ENCODE data around the gene SPTSSA. TPM values are rescaled to one million over a fixed set of nuclear protein-coding genes. Genes with fewer than 3 reads are reported as not detected.
"Not testable (repeated sequence)": the region's sequence is repeated elsewhere in the genome, so short reads cannot be mapped to it uniquely, and the experiment has no call there.

SPTSSA gene
- total RNA-seq, 4 donors from 2014 or later = 14.7 to 28.9 (median 22.3) TPM

DNA sequence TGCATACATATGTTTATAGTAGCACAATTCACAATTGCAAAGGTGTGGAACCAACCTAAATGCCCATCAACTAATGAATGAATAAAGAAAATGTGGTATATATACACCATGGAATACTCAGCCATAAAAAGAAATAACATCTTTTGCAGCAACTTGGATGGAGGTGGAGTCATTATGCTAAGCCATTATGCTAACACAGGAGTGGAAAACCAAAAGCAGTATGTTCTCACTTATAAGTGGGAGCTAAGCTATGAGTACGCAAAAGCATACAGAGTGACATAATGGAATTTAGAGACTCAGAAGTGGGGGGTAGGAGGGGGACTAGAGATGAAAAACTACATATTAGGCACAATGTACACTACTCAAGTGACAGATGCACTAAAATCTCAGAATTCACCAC, 16.2 kb upstream of the SPTSSA start:
- ATAC-seq = no peak
- H3K4me1 ChIP-seq = no peaks in the 10 kb centered on the region
- H3K27me3 ChIP-seq = no peaks in the 10 kb centered on the region
- H3K27ac ChIP-seq = no peak overlapping the region
- TF ChIP-seq, protein P1, sequence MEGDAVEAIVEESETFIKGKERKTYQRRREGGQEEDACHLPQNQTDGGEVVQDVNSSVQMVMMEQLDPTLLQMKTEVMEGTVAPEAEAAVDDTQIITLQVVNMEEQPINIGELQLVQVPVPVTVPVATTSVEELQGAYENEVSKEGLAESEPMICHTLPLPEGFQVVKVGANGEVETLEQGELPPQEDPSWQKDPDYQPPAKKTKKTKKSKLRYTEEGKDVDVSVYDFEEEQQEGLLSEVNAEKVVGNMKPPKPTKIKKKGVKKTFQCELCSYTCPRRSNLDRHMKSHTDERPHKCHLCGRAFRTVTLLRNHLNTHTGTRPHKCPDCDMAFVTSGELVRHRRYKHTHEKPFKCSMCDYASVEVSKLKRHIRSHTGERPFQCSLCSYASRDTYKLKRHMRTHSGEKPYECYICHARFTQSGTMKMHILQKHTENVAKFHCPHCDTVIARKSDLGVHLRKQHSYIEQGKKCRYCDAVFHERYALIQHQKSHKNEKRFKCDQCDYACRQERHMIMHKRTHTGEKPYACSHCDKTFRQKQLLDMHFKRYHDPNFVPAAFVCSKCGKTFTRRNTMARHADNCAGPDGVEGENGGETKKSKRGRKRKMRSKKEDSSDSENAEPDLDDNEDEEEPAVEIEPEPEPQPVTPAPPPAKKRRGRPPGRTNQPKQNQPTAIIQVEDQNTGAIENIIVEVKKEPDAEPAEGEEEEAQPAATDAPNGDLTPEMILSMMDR (IDR thresholded peaks at IDR 0.05) = no peak
- TF ChIP-seq EP300 (IDR thresholded peaks at IDR 0.05) (no peak), POLR2A (IDR thresholded peaks at IDR 0.05) (no peak), POLR2AphosphoS5 (IDR thresholded peaks at IDR 0.05) (no peak)
- 70 to 100% methylated on average over 1 of the region's 1 CpG for WGBS, 2 donors (ENCODE audit: low coverage in 1 of 2)
- H3K4me3 ChIP-seq = no peak overlapping the region
- no peaks in the 10 kb centered on the region for H3K36me3 ChIP-seq
- no peaks in the 10 kb centered on the region for H3K9me3 ChIP-seq

DNA sequence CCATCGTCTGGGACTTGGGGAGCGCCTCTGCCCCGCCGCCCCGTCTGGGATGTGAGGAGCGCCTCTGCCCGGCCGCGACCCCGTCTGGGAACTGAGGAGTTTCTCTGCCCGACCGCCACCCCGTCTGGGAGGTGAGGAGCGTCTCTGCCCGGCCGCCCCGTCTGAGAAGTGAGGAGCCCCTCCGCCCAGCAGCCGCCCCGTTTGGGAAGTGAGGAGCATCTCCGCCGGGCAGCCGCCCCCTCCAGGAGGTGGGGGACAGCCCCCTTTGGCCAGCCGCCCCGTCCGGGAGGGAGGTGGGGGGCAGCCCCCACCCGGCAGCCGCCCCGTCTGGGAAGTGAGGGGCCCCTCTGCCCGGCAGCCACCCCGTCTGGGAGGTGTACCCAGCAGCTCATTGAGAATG, 14.0 kb upstream of the SPTSSA start:
- not testable (repeated sequence) for H3K27ac ChIP-seq, H3K9me3 ChIP-seq, H3K36me3 ChIP-seq, ATAC-seq, H3K27me3 ChIP-seq, H3K4me3 ChIP-seq, H3K4me1 ChIP-seq
- no CpG with 5 or more reads among the region's 31 CpGs for WGBS, 2 donors (ENCODE audit: low coverage in 1 of 2)

DNA sequence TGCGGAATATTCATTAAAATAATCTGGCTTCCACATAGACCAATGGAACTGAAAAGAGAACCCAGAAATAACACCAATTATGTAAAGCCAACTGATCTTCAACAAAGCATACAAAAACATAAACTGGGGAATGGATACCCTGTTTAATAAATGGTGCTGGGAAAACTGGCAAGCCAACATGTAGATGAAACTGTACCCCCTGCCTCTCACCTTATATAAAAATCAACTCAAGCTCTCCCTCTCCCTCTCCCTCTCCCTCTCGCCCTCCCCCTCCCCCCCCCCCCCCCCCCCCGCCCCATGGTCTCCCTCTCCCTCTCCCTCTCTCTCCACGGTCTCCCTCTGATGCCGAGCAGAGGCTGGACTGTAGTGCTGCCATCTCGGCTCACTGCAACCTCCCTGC, 13.1 kb upstream of the SPTSSA start:
- no peak overlapping the region for H3K4me3 ChIP-seq
- TF ChIP-seq EP300 (IDR thresholded peaks at IDR 0.05) (no peak), POLR2AphosphoS5 (IDR thresholded peaks at IDR 0.05) (no peak), POLR2A (IDR thresholded peaks at IDR 0.05) (no peak)
- TF ChIP-seq, protein P1 (IDR thresholded peaks at IDR 0.05) = no peak
- no peaks in the 10 kb centered on the region for H3K4me1 ChIP-seq
- WGBS, 2 donors (ENCODE audit: low coverage in 1 of 2) = 92% methylated on average over 1 of the region's 6 CpGs; no CpG with 5 or more reads in 1 of the 2 donors
- H3K27ac ChIP-seq = no peak overlapping the region
- no peak for ATAC-seq
- H3K9me3 ChIP-seq = no peaks in the 10 kb centered on the region
- no peaks in the 10 kb centered on the region for H3K27me3 ChIP-seq
- H3K36me3 ChIP-seq = no peaks in the 10 kb centered on the region

DNA sequence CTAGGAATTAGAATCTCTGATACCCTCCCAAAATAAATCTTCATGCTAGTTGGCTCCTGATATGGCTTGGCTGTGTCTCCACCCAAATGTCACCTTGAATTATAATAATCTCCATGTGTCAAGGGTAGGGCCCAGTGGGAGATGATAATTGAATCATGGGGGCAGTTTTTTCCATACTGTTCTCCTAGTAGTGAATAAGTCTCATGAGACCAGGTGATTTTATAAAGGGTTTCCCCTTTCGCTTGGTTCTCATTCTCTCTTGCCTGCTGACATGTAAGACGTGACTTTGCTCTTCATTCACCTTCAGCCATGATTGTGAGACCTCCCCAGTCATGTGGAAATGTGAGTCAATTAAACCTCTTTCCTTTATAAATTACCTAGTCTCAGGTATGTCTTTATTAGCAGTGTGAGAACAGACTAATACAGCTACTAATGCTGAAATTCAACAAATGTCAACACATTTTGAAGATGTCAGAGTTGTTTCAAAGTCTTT, 12.2 kb upstream of the SPTSSA start:
- ATAC-seq = no peak
- no peak for TF ChIP-seq POLR2AphosphoS5 (IDR thresholded peaks at IDR 0.05)
- WGBS, 2 donors (ENCODE audit: low coverage in 1 of 2) = 59 to 86% methylated on average over 2 of the region's 2 CpGs

DNA sequence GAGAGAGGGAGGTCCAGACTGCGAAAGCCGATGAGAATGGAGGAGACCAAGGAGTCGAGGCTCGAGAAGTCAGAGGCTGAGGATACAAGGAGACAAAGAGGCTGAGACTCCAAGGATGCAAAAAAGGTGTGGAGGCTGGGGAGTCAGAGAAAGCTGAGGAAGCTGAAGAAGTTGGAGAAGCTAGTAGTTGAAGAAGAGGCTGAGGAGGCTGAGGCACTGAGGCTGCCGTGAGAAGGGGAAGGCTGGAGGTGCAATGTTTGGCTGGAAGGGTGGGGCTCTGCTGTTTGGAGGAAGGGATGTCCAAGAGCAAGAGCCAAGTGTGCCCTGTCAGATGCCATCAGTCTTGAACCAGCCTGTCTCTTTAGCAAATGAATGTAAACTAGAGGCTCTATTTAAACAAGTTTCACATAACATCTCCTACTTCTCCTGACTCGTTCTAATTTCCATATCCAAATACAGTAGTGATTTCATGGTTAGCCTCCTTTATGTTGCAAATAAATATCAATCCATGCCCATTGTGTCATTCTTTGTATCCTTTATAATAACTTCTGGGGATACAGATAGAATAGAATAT, 10.8 kb upstream of the SPTSSA start:
- Histone ChIP-seq H3K27ac (no peak overlapping the region), H3K4me1 (no peaks in the 10 kb centered on the region), H3K9me3 (no peaks in the 10 kb centered on the region), H3K36me3 (no peaks in the 10 kb centered on the region), H3K27me3 (no peaks in the 10 kb centered on the region), H3K4me3 (no peak overlapping the region)
- ATAC-seq = no peak
- WGBS, 2 donors (ENCODE audit: low coverage in 1 of 2) = 70 to 89% methylated on average over 5 to 6 of the region's 6 CpGs
- TF ChIP-seq POLR2A (IDR thresholded peaks at IDR 0.05) (no peak), EP300 (IDR thresholded peaks at IDR 0.05) (no peak), POLR2AphosphoS5 (IDR thresholded peaks at IDR 0.05) (no peak)
- TF ChIP-seq, protein P1 (IDR thresholded peaks at IDR 0.05) = no peak

More for the DNA sequence above, 12.2 kb upstream of the SPTSSA start:
- Histone ChIP-seq H3K4me3 (no peak overlapping the region), H3K27ac (no peak overlapping the region), H3K9me3 (no peaks in the 10 kb centered on the region), H3K27me3 (no peaks in the 10 kb centered on the region), H3K4me1 (no peaks in the 10 kb centered on the region), H3K36me3 (no peaks in the 10 kb centered on the region)

DNA sequence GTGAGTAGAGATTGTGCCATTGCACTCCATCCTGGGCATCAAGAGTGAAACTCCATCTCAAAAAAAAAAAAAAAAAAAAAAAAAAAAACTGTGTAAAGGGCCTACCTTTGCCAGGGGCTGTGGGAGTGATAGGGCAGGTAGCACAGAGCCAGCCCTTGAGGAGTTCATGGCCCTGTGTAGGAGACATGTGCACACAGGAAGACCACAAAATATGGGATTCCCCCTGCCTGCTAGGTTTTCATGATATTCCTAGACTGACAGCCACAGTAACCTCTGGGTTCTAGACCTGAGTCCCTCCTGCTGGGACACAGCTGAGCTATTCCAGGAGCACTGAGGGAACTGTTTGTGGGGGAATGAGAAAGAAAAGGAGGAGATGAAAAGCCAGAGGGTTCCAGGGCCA, 8.3 kb upstream of the SPTSSA start:
- no peak overlapping the region for H3K4me3 ChIP-seq
- no peak overlapping the region for H3K27ac ChIP-seq
- no peaks in the 10 kb centered on the region for H3K36me3 ChIP-seq
- H3K27me3 ChIP-seq = no peaks in the 10 kb centered on the region
- H3K9me3 ChIP-seq = no peaks in the 10 kb centered on the region
- TF ChIP-seq POLR2AphosphoS5 (IDR thresholded peaks at IDR 0.05) = no peak
- TF ChIP-seq, protein P1 (IDR thresholded peaks at IDR 0.05) = no peak
- TF ChIP-seq POLR2A (IDR thresholded peaks at IDR 0.05) = no peak
- no peak for TF ChIP-seq EP300 (IDR thresholded peaks at IDR 0.05)
- ATAC-seq = no peak
- no peaks in the 10 kb centered on the region for H3K4me1 ChIP-seq
